ENCODE measurements around the gene TFAP2E. TPM values are rescaled to one million over a fixed set of nuclear protein-coding genes. Genes with fewer than 3 reads are reported as not detected.
"Not testable (repeated sequence)": the region's sequence is repeated elsewhere in the genome, so short reads cannot be mapped to it uniquely, and the experiment has no call there.

Gene TFAP2E
- total RNA-seq, 5 donors from 2014 or later (not counting 1 experiment from before 2014, with no cell fraction given), result 2.8 to 4.6 (median 3.1) TPM

GRCh38 chr1:35585281-35585680, 12.2 kb downstream of the TFAP2E start:
- no peaks in the 10 kb centered on the region for H3K4me1 ChIP-seq (ENCODE audit: control insufficient read depth in 1 of 2, extremely low read depth in 1 of 2, insufficient read depth in 2 of 2, low read length in 2 of 2)
- ATAC-seq (replicated peaks in 1 of 4) (no peak), DNase-seq (no peak)
- WGBS (ENCODE audit: insufficient coverage), result 100% methylated on average over 1 of the region's 3 CpGs
- Mint-ChIP-seq H3K27me3 (no peaks in the 10 kb centered on the region), H3K9me3 (no peaks in the 10 kb centered on the region), H3K27ac (no peak overlapping the region), H3K4me3 (no peak overlapping the region), H3K4me1 (peaks cover 0 to 2% (median 0%) of the 10 kb centered on the region in 3 donors), H3K36me3 (no peaks in the 10 kb centered on the region)
- H3K27ac ChIP-seq (ENCODE audit: low read length), result no peak overlapping the region
- CTCF ChIA-PET, result interaction anchor here (0.6 to 1.4 kb wide), 2 partner anchors 16 to 32 kb away, joined by 5 to 6 read pairs; no protein-coding TSS in a partner anchor
- H3K9me3 ChIP-seq, result no peaks in the 10 kb centered on the region
- POLR2A ChIA-PET, result no interaction called here
- H3K27me3 ChIP-seq (replicated peaks in 1 of 2; ENCODE audit: control insufficient read depth in 2 of 2, extremely low read depth in 1 of 2, insufficient read depth in 2 of 2, low read length in 1 of 2), result no peaks in the 10 kb centered on the region
- no peaks in the 10 kb centered on the region for H3K36me3 ChIP-seq (ENCODE audit: control insufficient read depth in 2 of 2, extremely low read depth in 1 of 2, insufficient read depth in 1 of 2, low read length in 1 of 2)
- no peak overlapping the region for H3K4me3 ChIP-seq (ENCODE audit: control insufficient read depth in 1 of 2, extremely low read depth in 1 of 2, low read length in 1 of 2)

GRCh38 chr1:35585805-35586204, 12.7 kb downstream of the TFAP2E start:
- H3K9me3 Mint-ChIP-seq; H3K27ac Mint-ChIP-seq; POLR2A ChIA-PET; H3K36me3 Mint-ChIP-seq; H3K27me3 Mint-ChIP-seq; H3K4me1 ChIP-seq (ENCODE audit: control insufficient read depth in 1 of 2, extremely low read depth in 1 of 2, insufficient read depth in 2 of 2, low read length in 2 of 2); H3K4me3 Mint-ChIP-seq; H3K4me1 Mint-ChIP-seq; H3K27me3 ChIP-seq (replicated peaks in 1 of 2; ENCODE audit: control insufficient read depth in 2 of 2, extremely low read depth in 1 of 2, insufficient read depth in 2 of 2, low read length in 1 of 2); DNase-seq; H3K36me3 ChIP-seq (ENCODE audit: control insufficient read depth in 2 of 2, extremely low read depth in 1 of 2, insufficient read depth in 1 of 2, low read length in 1 of 2); H3K4me3 ChIP-seq (ENCODE audit: control insufficient read depth in 1 of 2, extremely low read depth in 1 of 2, low read length in 1 of 2); H3K9me3 ChIP-seq; ATAC-seq (replicated peaks in 1 of 4); H3K27ac ChIP-seq (ENCODE audit: low read length): not testable (repeated sequence)
- no CpG with 5 or more reads among the region's 1 CpG for WGBS (ENCODE audit: insufficient coverage)
- CTCF ChIA-PET, result interaction anchor here in 1 of 2 donors (1.4 kb wide), 1 partner anchor 17 kb away, joined by 6 read pairs; no protein-coding TSS in a partner anchor

- CTCF ChIA-PET, result interaction anchor here in 1 of 2 donors (0.7 kb wide), 1 partner anchor 975 kb away, joined by 10 read pairs; no protein-coding TSS in a partner anchor
- no peak overlapping the region for H3K27ac Mint-ChIP-seq
- H3K36me3 Mint-ChIP-seq, result peaks cover 4% of the 10 kb centered on the region
- 80% methylated on average over 2 of the region's 7 CpGs for WGBS (ENCODE audit: insufficient coverage)
- DNase-seq, result no peak
- H3K4me1 ChIP-seq (ENCODE audit: control insufficient read depth in 1 of 2, extremely low read depth in 1 of 2, insufficient read depth in 2 of 2, low read length in 2 of 2), result no peaks in the 10 kb centered on the region
- no peaks in the 10 kb centered on the region for H3K27me3 Mint-ChIP-seq
- no peak overlapping the region for H3K27ac ChIP-seq (ENCODE audit: low read length)
- POLR2A ChIA-PET, result no interaction called here
- H3K4me1 Mint-ChIP-seq, result peaks cover 0 to 2% (median 0%) of the 10 kb centered on the region in 3 donors
- H3K4me3 Mint-ChIP-seq, result no peak overlapping the region
- H3K4me3 ChIP-seq (ENCODE audit: control insufficient read depth in 1 of 2, extremely low read depth in 1 of 2, low read length in 1 of 2), result no peak overlapping the region
- H3K36me3 ChIP-seq (ENCODE audit: control insufficient read depth in 2 of 2, extremely low read depth in 1 of 2, insufficient read depth in 1 of 2, low read length in 1 of 2), result peaks cover 0 to 3% of the 10 kb centered on the region in 2 donors
- no peak for ATAC-seq (replicated peaks in 1 of 4)
- no peaks in the 10 kb centered on the region for H3K9me3 ChIP-seq
- no peaks in the 10 kb centered on the region for H3K27me3 ChIP-seq (replicated peaks in 1 of 2; ENCODE audit: control insufficient read depth in 2 of 2, extremely low read depth in 1 of 2, insufficient read depth in 2 of 2, low read length in 1 of 2)
- H3K9me3 Mint-ChIP-seq, result no peaks in the 10 kb centered on the region
Observed at GRCh38 chr1:35586808-35587207, 13.7 kb downstream of the TFAP2E start.

- ATAC-seq (replicated peaks in 1 of 4), result no peak
- POLR2A ChIA-PET, result no interaction called here
- Histone ChIP-seq H3K4me1 (ENCODE audit: control insufficient read depth in 1 of 2, extremely low read depth in 1 of 2, insufficient read depth in 2 of 2, low read length in 2 of 2) (peaks cover 0 to 4% of the 10 kb centered on the region in 2 experiments), H3K36me3 (ENCODE audit: control insufficient read depth in 2 of 2, extremely low read depth in 1 of 2, insufficient read depth in 1 of 2, low read length in 1 of 2) (peaks cover 0 to 3% of the 10 kb centered on the region in 2 donors), H3K27me3 (replicated peaks in 1 of 2; ENCODE audit: control insufficient read depth in 2 of 2, extremely low read depth in 1 of 2, insufficient read depth in 2 of 2, low read length in 1 of 2) (no peaks in the 10 kb centered on the region), H3K27ac (ENCODE audit: low read length) (no peak overlapping the region), H3K4me3 (ENCODE audit: control insufficient read depth in 1 of 2, extremely low read depth in 1 of 2, low read length in 1 of 2) (no peak overlapping the region), H3K9me3 (no peaks in the 10 kb centered on the region)
- no peak overlapping the region for H3K4me3 Mint-ChIP-seq
- peaks cover 0 to 5% (median under 1%) of the 10 kb centered on the region in 3 donors for H3K4me1 Mint-ChIP-seq
- CTCF ChIA-PET, result interaction anchor here in 1 of 2 donors (0.7 kb wide), 1 partner anchor 974 kb away, joined by 10 read pairs; no protein-coding TSS in a partner anchor
- no peak for DNase-seq
- H3K9me3 Mint-ChIP-seq, result no peaks in the 10 kb centered on the region
- no peaks in the 10 kb centered on the region for H3K27me3 Mint-ChIP-seq
- no peak overlapping the region for H3K27ac Mint-ChIP-seq
- WGBS (ENCODE audit: insufficient coverage), result 100% methylated on average over 2 of the region's 6 CpGs
- H3K36me3 Mint-ChIP-seq, result peaks cover 4% of the 10 kb centered on the region
Observed at GRCh38 chr1:35587736-35588135, 14.6 kb downstream of the TFAP2E start.

GRCh38 chr1:35588197-35588910, 15.2 kb downstream of the TFAP2E start:
- DNase-seq (no peak), ATAC-seq (replicated peaks in 1 of 4) (no peak)
- peaks cover 0 to 3% of the 10 kb centered on the region in 2 donors for H3K36me3 ChIP-seq (ENCODE audit: control insufficient read depth in 2 of 2, extremely low read depth in 1 of 2, insufficient read depth in 1 of 2, low read length in 1 of 2)
- no peak overlapping the region for H3K4me3 Mint-ChIP-seq
- ChIA-PET CTCF (no interaction called here), POLR2A (no interaction called here)
- no peak overlapping the region for H3K4me3 ChIP-seq (ENCODE audit: control insufficient read depth in 1 of 2, extremely low read depth in 1 of 2, low read length in 1 of 2)
- 96% methylated on average over 14 of the region's 21 CpGs for WGBS (ENCODE audit: insufficient coverage)
- H3K4me1 Mint-ChIP-seq, result peaks cover 0 to 10% (median 4%) of the 10 kb centered on the region in 3 donors
- no peaks in the 10 kb centered on the region for H3K9me3 ChIP-seq
- peaks cover 0 to 10% of the 10 kb centered on the region in 2 experiments for H3K4me1 ChIP-seq (ENCODE audit: control insufficient read depth in 1 of 2, extremely low read depth in 1 of 2, insufficient read depth in 2 of 2, low read length in 2 of 2)
- H3K36me3 Mint-ChIP-seq, result peaks cover 4% of the 10 kb centered on the region
- H3K27ac ChIP-seq (ENCODE audit: low read length), result no peak overlapping the region
- no peaks in the 10 kb centered on the region for H3K27me3 Mint-ChIP-seq
- H3K9me3 Mint-ChIP-seq, result no peaks in the 10 kb centered on the region
- no peaks in the 10 kb centered on the region for H3K27me3 ChIP-seq (replicated peaks in 1 of 2; ENCODE audit: control insufficient read depth in 2 of 2, extremely low read depth in 1 of 2, insufficient read depth in 2 of 2, low read length in 1 of 2)
- no peak overlapping the region for H3K27ac Mint-ChIP-seq

- no peaks in the 10 kb centered on the region for H3K9me3 Mint-ChIP-seq
- no peak for DNase-seq
- Histone ChIP-seq H3K27me3 (replicated peaks in 1 of 2; ENCODE audit: control insufficient read depth in 2 of 2, extremely low read depth in 1 of 2, insufficient read depth in 2 of 2, low read length in 1 of 2) (no peaks in the 10 kb centered on the region), H3K9me3 (no peaks in the 10 kb centered on the region), H3K4me3 (ENCODE audit: control insufficient read depth in 1 of 2, extremely low read depth in 1 of 2, low read length in 1 of 2) (no peak overlapping the region), H3K27ac (ENCODE audit: low read length) (no peak overlapping the region), H3K4me1 (ENCODE audit: control insufficient read depth in 1 of 2, extremely low read depth in 1 of 2, insufficient read depth in 2 of 2, low read length in 2 of 2) (peaks cover 0 to 10% of the 10 kb centered on the region in 2 experiments), H3K36me3 (ENCODE audit: control insufficient read depth in 2 of 2, extremely low read depth in 1 of 2, insufficient read depth in 1 of 2, low read length in 1 of 2) (peaks cover 0 to 3% of the 10 kb centered on the region in 2 donors)
- 95% methylated on average over 13 of the region's 15 CpGs for WGBS (ENCODE audit: insufficient coverage)
- CTCF ChIA-PET, result no interaction called here
- ATAC-seq (replicated peaks in 1 of 4), result no peak
- H3K27me3 Mint-ChIP-seq, result no peaks in the 10 kb centered on the region
- POLR2A ChIA-PET, result no interaction called here
- peaks cover 0 to 13% (median 10%) of the 10 kb centered on the region in 3 donors for H3K4me1 Mint-ChIP-seq
- H3K36me3 Mint-ChIP-seq, result peaks cover 4% of the 10 kb centered on the region
- H3K27ac Mint-ChIP-seq, result no peak overlapping the region
- H3K4me3 Mint-ChIP-seq, result no peak overlapping the region
Observed at GRCh38 chr1:35589516-35590427, 16.7 kb downstream of the TFAP2E start.
